H9 (cell line): ENCODE data around the gene FLCN. TPM values are rescaled to one million over a fixed set of nuclear protein-coding genes. Genes with fewer than 3 reads are reported as not detected.

ENCODE experiments used
- DNase-seq: peaks from one replicate; pipeline ENCODE4 v3.0.0-alpha.2; 2017
- H2AFZ ChIP-seq: one replicate; pipeline ENCODE4 v1.6.1; 2013; ENCODE audit warnings: mild to moderate bottlenecking, low read length, control low read depth, moderate library complexity
- H2AK5ac ChIP-seq: 2 replicates; pipeline ENCODE4 v1.6.1; 2013; ENCODE audit warnings: low read length, control low read depth, mixed read lengths; ENCODE audit not compliant: insufficient read length
- H2BK120ac ChIP-seq: one replicate; pipeline ENCODE4 v1.6.1; 2013; ENCODE audit warnings: low read depth, mild to moderate bottlenecking, low read length, control low read depth, inconsistent platforms; ENCODE audit not compliant: poor library complexity, severe bottlenecking
- H2BK12ac ChIP-seq: 2 replicates; pipeline ENCODE4 v1.6.1; 2013; ENCODE audit warnings: low read length, control low read depth, mixed read lengths, low read depth; ENCODE audit not compliant: insufficient read length
- H2BK15ac ChIP-seq: 2 replicates; pipeline ENCODE4 v1.6.1; 2013; ENCODE audit warnings: low read depth, low read length, control low read depth
- H2BK20ac ChIP-seq: one replicate; pipeline ENCODE4 v1.6.1; 2013; ENCODE audit warnings: low read depth, mild to moderate bottlenecking, low read length, control low read depth, inconsistent platforms; ENCODE audit not compliant: poor library complexity, severe bottlenecking
- H2BK5ac ChIP-seq: 2 replicates; pipeline ENCODE4 v1.6.1; 2013; ENCODE audit warnings: low read length, control low read depth, mixed read lengths; ENCODE audit not compliant: insufficient read length
- H3K14ac ChIP-seq: 2 replicates; pipeline ENCODE4 v1.6.1; 2013; ENCODE audit warnings: low read length, control low read depth; ENCODE audit not compliant: insufficient read depth
- H3K18ac ChIP-seq: 2 replicates; pipeline ENCODE4 v1.6.1; 2013; ENCODE audit warnings: low read depth, mild to moderate bottlenecking, mixed read lengths, low read length, control low read depth; ENCODE audit not compliant: insufficient read length
- H3K23ac ChIP-seq: 2 replicates; pipeline ENCODE4 v1.6.1; 2013; ENCODE audit warnings: low read length, control low read depth, mixed read lengths, low read depth; ENCODE audit not compliant: insufficient read length
- H3K23me2 ChIP-seq: 2 replicates; pipeline ENCODE4 v1.6.1; 2013; ENCODE audit warnings: low read depth, mild to moderate bottlenecking, mixed read lengths, low read length, control low read depth; ENCODE audit not compliant: insufficient read length, poor library complexity, severe bottlenecking
- H3K27ac ChIP-seq: 2 replicates; pipeline ENCODE4 v1.5.1; 2013; ENCODE audit warnings: low read length, control low read depth, mixed read lengths, low read depth; ENCODE audit not compliant: insufficient read length
- H3K27me3 ChIP-seq: 2 replicates; pipeline ENCODE4 v1.6.1; 2013; ENCODE audit warnings: low read length, control low read depth, inconsistent platforms; ENCODE audit not compliant: insufficient read depth
- H3K4ac ChIP-seq: 2 replicates; pipeline ENCODE4 v1.6.1; 2013; ENCODE audit warnings: low read depth, mild to moderate bottlenecking, control low read depth, inconsistent platforms, low read length, moderate library complexity
- H3K4me1 ChIP-seq: 2 replicates; pipeline ENCODE4 v1.6.1; 2013; ENCODE audit warnings: low read length, control low read depth, inconsistent platforms; ENCODE audit not compliant: insufficient read depth
- H3K4me2 ChIP-seq: 2 replicates; pipeline ENCODE4 v1.6.1; 2013; ENCODE audit warnings: low read length, control low read depth, mixed read lengths; ENCODE audit not compliant: insufficient read length, insufficient read depth
- H3K56ac ChIP-seq: 2 replicates; pipeline ENCODE4 v1.6.1; 2013; ENCODE audit warnings: low read depth, mild to moderate bottlenecking, mixed read lengths, low read length, control low read depth; ENCODE audit not compliant: insufficient read length
- H3K79me1 ChIP-seq: 2 replicates; pipeline ENCODE4 v1.6.1; 2013; ENCODE audit warnings: low read depth, mild to moderate bottlenecking, moderate library complexity, low read length, control low read depth, inconsistent platforms; ENCODE audit not compliant: insufficient read depth, poor library complexity, severe bottlenecking
- H3K79me2 ChIP-seq: 2 replicates; pipeline ENCODE4 v1.6.1; 2013; ENCODE audit warnings: low read length, control low read depth, inconsistent platforms; ENCODE audit not compliant: insufficient read depth
- H3K9ac ChIP-seq: 2 replicates; pipeline ENCODE4 v1.6.1; 2013; ENCODE audit warnings: low read length, control low read depth, mixed read lengths; ENCODE audit not compliant: insufficient read length; ENCODE audit errors: extremely low read depth
- H3K9me3 ChIP-seq: one replicate; pipeline ENCODE4 v1.6.1; 2013; ENCODE audit warnings: low read depth, low read length, inconsistent platforms; ENCODE audit not compliant: control insufficient read depth
- H3T11ph ChIP-seq: one replicate; pipeline ENCODE4 v1.6.1; 2013; ENCODE audit warnings: mild to moderate bottlenecking, low read length, control low read depth, inconsistent platforms
- H4K20me1 ChIP-seq: one replicate; pipeline ENCODE4 v1.6.1; 2013; ENCODE audit not compliant: control insufficient read depth, insufficient read length, insufficient read depth
- H4K5ac ChIP-seq: 2 replicates; pipeline ENCODE4 v1.6.1; 2013; ENCODE audit warnings: low read depth, mild to moderate bottlenecking, mixed read lengths, low read length, control low read depth; ENCODE audit not compliant: insufficient read length
- H4K8ac ChIP-seq: replicated peaks from 2 replicates; pipeline ENCODE4 v1.6.1; 2013; ENCODE audit warnings: low read length, control low read depth, mixed read lengths, low read depth; ENCODE audit not compliant: insufficient read length
- H4K91ac ChIP-seq: 2 replicates; pipeline ENCODE4 v1.6.1; 2013; ENCODE audit warnings: low read depth, mild to moderate bottlenecking, moderate library complexity, mixed read lengths, low read length, control low read depth; ENCODE audit not compliant: insufficient read length
- H3K27ac Mint-ChIP-seq, 3 experiments: 2 replicates in 2 of 3; 3 replicates in 1 of 3; pipeline ENCODE4 v1.8.0; 2020 to 2021; ENCODE audit warnings: mixed read lengths in 3 of 3, mild to moderate bottlenecking in 1 of 3, moderate library complexity in 1 of 3
- H3K27me3 Mint-ChIP-seq: 2 replicates; pipeline ENCODE4 v1.8.0; 2021; ENCODE audit warnings: low read depth, mild to moderate bottlenecking, moderate library complexity, mixed read lengths
- H3K36me3 Mint-ChIP-seq, 3 experiments: 2 replicates in 2 of 3; 3 replicates in 1 of 3; pipeline ENCODE4 v1.8.0; 2020 to 2021; ENCODE audit warnings: low read depth in 3 of 3, mixed read lengths in 3 of 3; ENCODE audit not compliant: insufficient read depth in 1 of 3
- H3K4me1 Mint-ChIP-seq, 2 experiments: 2 replicates each; pipeline ENCODE4 v1.8.0; 2020; ENCODE audit warnings: mixed read lengths in 2 of 2
- H3K4me3 Mint-ChIP-seq, 2 experiments: 2 replicates in 1 of 2; 3 replicates in 1 of 2; pipeline ENCODE4 v1.8.0; 2020 to 2021; ENCODE audit warnings: mild to moderate bottlenecking in 2 of 2, mixed read lengths in 2 of 2, moderate library complexity in 1 of 2
- H3K9me3 Mint-ChIP-seq, 2 experiments: 2 replicates in 1 of 2; 3 replicates in 1 of 2; pipeline ENCODE4 v1.8.0; 2020; ENCODE audit warnings: mild to moderate bottlenecking in 2 of 2, mixed read lengths in 2 of 2, moderate library complexity in 1 of 2
- WGBS: extraction: QIAGEN DNeasy Blood & Tissue Kit; methylation state at CpG from one replicate; pipeline ENCODE4 v1.1.7; 2013; ENCODE audit warnings: missing lambda C conversion rate, low lambda C conversion rate, mixed read lengths; ENCODE audit not compliant: insufficient read length; ENCODE audit errors: extremely low coverage; 5-methylcytosine and 5-hydroxymethylcytosine counted together
- total RNA-seq: library from RNA; stranded (reverse); gene quantifications from 2 replicates; pipeline ENCODE4 v1.2.1, GENCODE V29; 2021
- TF ChIP-seq, protein P1 (sequence below): fragments of 200-600 bp; sonication (generic); conservative IDR thresholded peaks from 3 replicates; pipeline ENCODE4 v1.8.0; 2021; ENCODE audit warnings: antibody characterized with exemption, mild to moderate bottlenecking

Gene FLCN
- total RNA-seq, 1 experiment from 2014 or later = 33.3 TPM

DNA sequence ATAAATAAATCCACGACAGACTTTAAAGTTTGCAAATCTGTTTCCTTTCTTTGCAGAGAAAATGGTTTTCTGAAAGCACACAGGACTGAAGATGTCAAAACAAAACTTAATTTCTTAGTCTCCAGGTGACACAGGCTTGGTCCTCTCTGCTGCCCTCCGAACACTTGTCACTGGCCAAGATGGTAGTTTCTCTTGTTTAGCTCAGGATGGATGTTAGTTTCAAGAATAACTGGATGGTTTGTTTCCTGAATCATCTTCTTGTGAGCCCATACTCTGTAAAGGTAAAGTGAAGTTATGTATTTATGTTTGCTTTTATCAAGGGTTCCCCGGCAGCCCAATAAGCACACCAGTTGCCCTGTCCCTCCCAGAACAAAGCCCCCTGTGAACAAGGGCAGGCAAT is 9.9 kb upstream of the FLCN start:
- no peak overlapping the region for H3K14ac ChIP-seq

More for the DNA sequence above, 9.9 kb upstream of the FLCN start:
- H3K56ac ChIP-seq = no peak overlapping the region
- H3K23me2 ChIP-seq = no peaks in the 10 kb centered on the region
- H4K8ac ChIP-seq = no peak overlapping the region
- TF ChIP-seq, protein P1, sequence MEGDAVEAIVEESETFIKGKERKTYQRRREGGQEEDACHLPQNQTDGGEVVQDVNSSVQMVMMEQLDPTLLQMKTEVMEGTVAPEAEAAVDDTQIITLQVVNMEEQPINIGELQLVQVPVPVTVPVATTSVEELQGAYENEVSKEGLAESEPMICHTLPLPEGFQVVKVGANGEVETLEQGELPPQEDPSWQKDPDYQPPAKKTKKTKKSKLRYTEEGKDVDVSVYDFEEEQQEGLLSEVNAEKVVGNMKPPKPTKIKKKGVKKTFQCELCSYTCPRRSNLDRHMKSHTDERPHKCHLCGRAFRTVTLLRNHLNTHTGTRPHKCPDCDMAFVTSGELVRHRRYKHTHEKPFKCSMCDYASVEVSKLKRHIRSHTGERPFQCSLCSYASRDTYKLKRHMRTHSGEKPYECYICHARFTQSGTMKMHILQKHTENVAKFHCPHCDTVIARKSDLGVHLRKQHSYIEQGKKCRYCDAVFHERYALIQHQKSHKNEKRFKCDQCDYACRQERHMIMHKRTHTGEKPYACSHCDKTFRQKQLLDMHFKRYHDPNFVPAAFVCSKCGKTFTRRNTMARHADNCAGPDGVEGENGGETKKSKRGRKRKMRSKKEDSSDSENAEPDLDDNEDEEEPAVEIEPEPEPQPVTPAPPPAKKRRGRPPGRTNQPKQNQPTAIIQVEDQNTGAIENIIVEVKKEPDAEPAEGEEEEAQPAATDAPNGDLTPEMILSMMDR = no peak
- H2AK5ac ChIP-seq = no peak overlapping the region
- Mint-ChIP-seq H3K27ac (no peak overlapping the region), H3K27me3 (no peaks in the 10 kb centered on the region), H3K4me1 (peaks cover 0 to 6% of the 10 kb centered on the region in 2 experiments; a peak in 1 of 4 replicates), H3K9me3 (no peaks in the 10 kb centered on the region), H3K36me3 (peaks cover 15 to 57% (median 51%) of the 10 kb centered on the region in 3 experiments; a peak in 6 of 7 replicates), H3K4me3 (no peak overlapping the region)
- H3K4me2 ChIP-seq = no peak overlapping the region
- WGBS = no CpG with 5 or more reads among the region's 3 CpGs
- H2BK20ac ChIP-seq = no peak overlapping the region
- H3K18ac ChIP-seq = no peak overlapping the region
- H2BK15ac ChIP-seq = no peak overlapping the region
- no peak overlapping the region for H2BK120ac ChIP-seq
- H3K23ac ChIP-seq = no peak overlapping the region
- DNase-seq = no peak
- H4K5ac ChIP-seq = no peak overlapping the region
- no peak overlapping the region for H2AFZ ChIP-seq
- no peak overlapping the region for H3K4ac ChIP-seq
- no peaks in the 10 kb centered on the region for H4K20me1 ChIP-seq
- no peak overlapping the region for H4K91ac ChIP-seq
- H2BK12ac ChIP-seq = no peak overlapping the region
- H3K9me3 ChIP-seq = no peaks in the 10 kb centered on the region
- H3K27ac ChIP-seq = no peak overlapping the region
- no peaks in the 10 kb centered on the region for H3K4me1 ChIP-seq
- no peaks in the 10 kb centered on the region for H3K27me3 ChIP-seq
- no peak overlapping the region for H3K9ac ChIP-seq
- no peak overlapping the region for H3T11ph ChIP-seq
- H2BK5ac ChIP-seq = no peak overlapping the region
- no peaks in the 10 kb centered on the region for H3K79me1 ChIP-seq
- no peaks in the 10 kb centered on the region for H3K79me2 ChIP-seq
